H1 (cell line): ENCODE measurements around the gene COL4A1.

Experiments used
- CTCF ChIP-seq, 3 experiments: IDR thresholded peaks; 1 replicate in 2 of 3; 2 replicates in 1 of 3; pipeline versions ENCODE4 v1.5.1 to v1.6.1; 2011; ENCODE audit warnings: low read length in 3 of 3, mild to moderate bottlenecking in 3 of 3, inconsistent platforms in 2 of 3, low read depth in 1 of 3, moderate library complexity in 1 of 3; ENCODE audit not compliant: insufficient read depth in 1 of 3; ENCODE audit errors: control extremely low read depth in 1 of 3
- HDAC6 ChIP-seq: IDR thresholded peaks from one replicate; pipeline ENCODE4 v1.7.1; 2012; ENCODE audit warnings: low read depth, mild to moderate bottlenecking, inconsistent platforms, low read length, moderate library complexity
- JUND ChIP-seq: IDR thresholded peaks from 2 replicates; pipeline ENCODE4 v1.6.1; 2011; ENCODE audit warnings: mild to moderate bottlenecking, improper control_type of control experiment, low read length
- POLR2A ChIP-seq, 2 experiments: IDR thresholded peaks; 1 replicate in 1 of 2; 2 replicates in 1 of 2; pipeline ENCODE4 v1.6.1; 2011; ENCODE audit warnings: low read depth in 2 of 2, low read length in 2 of 2, mild to moderate bottlenecking in 2 of 2; ENCODE audit errors: control extremely low read depth in 1 of 2
- POLR2AphosphoS5 ChIP-seq: IDR thresholded peaks from 2 replicates; pipeline ENCODE4 v1.6.1; 2011; ENCODE audit warnings: low read depth, low read length
- RXRA ChIP-seq: IDR thresholded peaks from 2 replicates; pipeline ENCODE4 v1.6.1; 2011; ENCODE audit warnings: low read depth, mild to moderate bottlenecking, low read length, moderate library complexity; ENCODE audit not compliant: insufficient read depth
- SP2 ChIP-seq: IDR thresholded peaks from 2 replicates; pipeline ENCODE4 v1.6.1; 2012; ENCODE audit warnings: mild to moderate bottlenecking, low read length, inconsistent platforms
- YY1 ChIP-seq: IDR thresholded peaks from 2 replicates; pipeline ENCODE4 v1.6.1; 2011; ENCODE audit warnings: low read depth, mild to moderate bottlenecking, low read length

- TF ChIP-seq POLR2AphosphoS5 (no peak), CTCF (IDR thresholded peaks at IDR 0.05; ENCODE audit: control extremely low read depth in 1 of 3, insufficient read depth in 1 of 3, low read depth in 1 of 3, low read length in 3 of 3) (peak; percentile 35 to 55 (median 43); a peak in 3 of 4 replicates), HDAC6 (no peak), RXRA (no peak), JUND (no peak), SP2 (no peak), POLR2A (IDR thresholded peaks at IDR 0.05; ENCODE audit: control extremely low read depth in 1 of 2, low read depth in 2 of 2, low read length in 2 of 2) (no peak), YY1 (no peak)
These were observed 32.3 kb downstream of the COL4A1 start for GRCh38 chr13:110274687-110275086.
